ENCODE results near the gene USH2A.

Gene USH2A

DNA sequence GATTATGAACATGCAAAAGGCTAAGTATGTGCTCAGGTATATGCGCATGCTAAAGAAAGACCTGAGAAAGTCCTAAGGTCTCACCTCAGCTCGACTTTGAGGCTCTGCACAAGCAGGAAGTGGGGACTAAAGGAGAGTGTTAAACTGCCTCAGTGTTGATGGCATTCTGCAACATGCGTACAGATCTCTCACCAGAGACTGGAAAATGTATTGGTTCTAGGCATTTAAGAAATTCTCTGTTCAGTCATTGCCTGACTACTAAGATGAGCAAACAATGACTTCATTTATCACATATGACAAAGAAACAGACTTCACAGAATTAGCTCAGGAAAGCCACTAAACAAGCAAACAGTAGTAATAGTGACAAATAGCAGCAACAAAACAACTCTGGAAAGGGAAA is 90.8 kb downstream of the USH2A start:
- H3K27ac ChIP-seq (ENCODE audit: extremely low read depth, low read depth, low read length): no peak overlapping the region
- no peaks in the 10 kb centered on the region for H3K36me3 ChIP-seq (ENCODE audit: control insufficient read depth in 2 of 2, insufficient read depth in 1 of 2, low read length in 2 of 2)
- CTCF ChIA-PET: no interaction called here
- no peaks in the 10 kb centered on the region for H3K9me3 ChIP-seq (ENCODE audit: control insufficient read depth, insufficient read depth, low read depth, low read length)
- H3K4me3 ChIP-seq (ENCODE audit: low read depth, low read length): no peak overlapping the region
- POLR2A ChIA-PET: no interaction called here
- TF ChIP-seq ZBTB7A (tag by site-specific recombination; IDR thresholded peaks at IDR 0.05; ENCODE audit: low read depth): no peak
- TF ChIP-seq, protein P1, sequence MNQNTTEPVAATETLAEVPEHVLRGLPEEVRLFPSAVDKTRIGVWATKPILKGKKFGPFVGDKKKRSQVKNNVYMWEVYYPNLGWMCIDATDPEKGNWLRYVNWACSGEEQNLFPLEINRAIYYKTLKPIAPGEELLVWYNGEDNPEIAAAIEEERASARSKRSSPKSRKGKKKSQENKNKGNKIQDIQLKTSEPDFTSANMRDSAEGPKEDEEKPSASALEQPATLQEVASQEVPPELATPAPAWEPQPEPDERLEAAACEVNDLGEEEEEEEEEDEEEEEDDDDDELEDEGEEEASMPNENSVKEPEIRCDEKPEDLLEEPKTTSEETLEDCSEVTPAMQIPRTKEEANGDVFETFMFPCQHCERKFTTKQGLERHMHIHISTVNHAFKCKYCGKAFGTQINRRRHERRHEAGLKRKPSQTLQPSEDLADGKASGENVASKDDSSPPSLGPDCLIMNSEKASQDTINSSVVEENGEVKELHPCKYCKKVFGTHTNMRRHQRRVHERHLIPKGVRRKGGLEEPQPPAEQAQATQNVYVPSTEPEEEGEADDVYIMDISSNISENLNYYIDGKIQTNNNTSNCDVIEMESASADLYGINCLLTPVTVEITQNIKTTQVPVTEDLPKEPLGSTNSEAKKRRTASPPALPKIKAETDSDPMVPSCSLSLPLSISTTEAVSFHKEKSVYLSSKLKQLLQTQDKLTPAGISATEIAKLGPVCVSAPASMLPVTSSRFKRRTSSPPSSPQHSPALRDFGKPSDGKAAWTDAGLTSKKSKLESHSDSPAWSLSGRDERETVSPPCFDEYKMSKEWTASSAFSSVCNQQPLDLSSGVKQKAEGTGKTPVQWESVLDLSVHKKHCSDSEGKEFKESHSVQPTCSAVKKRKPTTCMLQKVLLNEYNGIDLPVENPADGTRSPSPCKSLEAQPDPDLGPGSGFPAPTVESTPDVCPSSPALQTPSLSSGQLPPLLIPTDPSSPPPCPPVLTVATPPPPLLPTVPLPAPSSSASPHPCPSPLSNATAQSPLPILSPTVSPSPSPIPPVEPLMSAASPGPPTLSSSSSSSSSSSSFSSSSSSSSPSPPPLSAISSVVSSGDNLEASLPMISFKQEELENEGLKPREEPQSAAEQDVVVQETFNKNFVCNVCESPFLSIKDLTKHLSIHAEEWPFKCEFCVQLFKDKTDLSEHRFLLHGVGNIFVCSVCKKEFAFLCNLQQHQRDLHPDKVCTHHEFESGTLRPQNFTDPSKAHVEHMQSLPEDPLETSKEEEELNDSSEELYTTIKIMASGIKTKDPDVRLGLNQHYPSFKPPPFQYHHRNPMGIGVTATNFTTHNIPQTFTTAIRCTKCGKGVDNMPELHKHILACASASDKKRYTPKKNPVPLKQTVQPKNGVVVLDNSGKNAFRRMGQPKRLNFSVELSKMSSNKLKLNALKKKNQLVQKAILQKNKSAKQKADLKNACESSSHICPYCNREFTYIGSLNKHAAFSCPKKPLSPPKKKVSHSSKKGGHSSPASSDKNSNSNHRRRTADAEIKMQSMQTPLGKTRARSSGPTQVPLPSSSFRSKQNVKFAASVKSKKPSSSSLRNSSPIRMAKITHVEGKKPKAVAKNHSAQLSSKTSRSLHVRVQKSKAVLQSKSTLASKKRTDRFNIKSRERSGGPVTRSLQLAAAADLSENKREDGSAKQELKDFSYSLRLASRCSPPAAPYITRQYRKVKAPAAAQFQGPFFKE (tag by site-specific recombination; IDR thresholded peaks at IDR 0.05; ENCODE audit: borderline replicate concordance): no peak
- no peak for TF ChIP-seq ZNF596 (tag by site-specific recombination; IDR thresholded peaks at IDR 0.05)
- no peak for TF ChIP-seq ZBTB17 (tag by site-specific recombination; IDR thresholded peaks at IDR 0.05)
- no peak for TF ChIP-seq MYNN (tag by site-specific recombination; IDR thresholded peaks at IDR 0.05; ENCODE audit: borderline replicate concordance)
- TF ChIP-seq SP2 (tag by site-specific recombination; IDR thresholded peaks at IDR 0.05): no peak
- TF ChIP-seq ZNF529 (tag by site-specific recombination; IDR thresholded peaks at IDR 0.05; ENCODE audit: insufficient replicate concordance): no peak
- TF ChIP-seq ZNF580 (tag by site-specific recombination; IDR thresholded peaks at IDR 0.05): no peak
- TF ChIP-seq ZNF555 (tag by site-specific recombination; conservative IDR thresholded peaks at IDR 0.05): no peak
- TF ChIP-seq, protein P2, sequence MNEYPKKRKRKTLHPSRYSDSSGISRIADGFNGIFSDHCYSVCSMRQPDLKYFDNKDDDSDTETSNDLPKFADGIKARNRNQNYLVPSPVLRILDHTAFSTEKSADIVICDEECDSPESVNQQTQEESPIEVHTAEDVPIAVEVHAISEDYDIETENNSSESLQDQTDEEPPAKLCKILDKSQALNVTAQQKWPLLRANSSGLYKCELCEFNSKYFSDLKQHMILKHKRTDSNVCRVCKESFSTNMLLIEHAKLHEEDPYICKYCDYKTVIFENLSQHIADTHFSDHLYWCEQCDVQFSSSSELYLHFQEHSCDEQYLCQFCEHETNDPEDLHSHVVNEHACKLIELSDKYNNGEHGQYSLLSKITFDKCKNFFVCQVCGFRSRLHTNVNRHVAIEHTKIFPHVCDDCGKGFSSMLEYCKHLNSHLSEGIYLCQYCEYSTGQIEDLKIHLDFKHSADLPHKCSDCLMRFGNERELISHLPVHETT (tag by site-specific recombination; IDR thresholded peaks at IDR 0.05): no peak
- no peak for TF ChIP-seq ZNF335 (tag by site-specific recombination; conservative IDR thresholded peaks at IDR 0.05)
- TF ChIP-seq ZNF670 (tag by site-specific recombination; IDR thresholded peaks at IDR 0.05; ENCODE audit: low read depth): no peak
- TF ChIP-seq ZBTB1 (tag by site-specific recombination; IDR thresholded peaks at IDR 0.05): no peak
- no peaks in the 10 kb centered on the region for H3K4me1 ChIP-seq (ENCODE audit: control insufficient read depth, insufficient read depth, low read length)

DNA sequence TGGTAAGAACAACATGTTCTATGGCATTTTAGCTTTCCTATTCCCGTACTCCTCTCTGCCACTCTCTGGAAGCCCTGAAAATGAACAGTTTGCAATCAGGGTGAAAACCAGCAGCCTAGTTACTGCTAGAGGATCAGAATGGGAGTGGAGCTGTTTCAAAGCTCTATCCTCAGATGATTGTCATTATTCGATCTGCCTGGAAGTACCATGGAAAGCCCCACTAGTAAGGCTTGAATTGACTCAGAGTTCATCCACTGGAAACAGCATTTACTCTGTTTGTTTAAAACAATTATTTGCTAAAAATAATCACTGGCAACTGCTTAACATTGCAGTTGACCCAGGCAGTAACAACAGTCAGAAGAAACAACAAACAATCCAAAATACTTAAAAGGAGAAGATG is 91.2 kb downstream of the USH2A start:
- ChIA-PET POLR2A (no interaction called here), CTCF (interaction anchor here (0.7 kb wide), 1 partner anchor 9 kb away, joined by 6 read pairs; no protein-coding TSS in a partner anchor)
- Histone ChIP-seq H3K27ac (ENCODE audit: extremely low read depth, low read depth, low read length) (no peak overlapping the region), H3K9me3 (ENCODE audit: control insufficient read depth, insufficient read depth, low read depth, low read length) (no peaks in the 10 kb centered on the region), H3K4me1 (ENCODE audit: control insufficient read depth, insufficient read depth, low read length) (no peaks in the 10 kb centered on the region), H3K36me3 (ENCODE audit: control insufficient read depth in 2 of 2, insufficient read depth in 1 of 2, low read length in 2 of 2) (no peaks in the 10 kb centered on the region), H3K4me3 (ENCODE audit: low read depth, low read length) (no peak overlapping the region)
- TF ChIP-seq INSM2 (tag by site-specific recombination; IDR thresholded peaks at IDR 0.05) (no peak), ZNF174 (tag by site-specific recombination; IDR thresholded peaks at IDR 0.05) (no peak), MYNN (tag by site-specific recombination; IDR thresholded peaks at IDR 0.05; ENCODE audit: borderline replicate concordance) (no peak), KLF16 (tag by site-specific recombination; IDR thresholded peaks at IDR 0.05) (no peak)

Measured in HEK293 (cell line).